Bronchus fibroblast of lung (primary cell): Measurements from ENCODE around the gene OR4N5. TPM values are rescaled to one million over a fixed set of nuclear protein-coding genes. Genes with fewer than 3 reads are reported as not detected.

Experiments used
- total RNA-seq: library from RNA; depleted of rRNA; stranded (reverse); fragments of >200 nt; gene quantifications from 2 replicates; pipeline ENCODE4 v1.2.3, GENCODE V29; 2015

The OR4N5 gene, protein sequence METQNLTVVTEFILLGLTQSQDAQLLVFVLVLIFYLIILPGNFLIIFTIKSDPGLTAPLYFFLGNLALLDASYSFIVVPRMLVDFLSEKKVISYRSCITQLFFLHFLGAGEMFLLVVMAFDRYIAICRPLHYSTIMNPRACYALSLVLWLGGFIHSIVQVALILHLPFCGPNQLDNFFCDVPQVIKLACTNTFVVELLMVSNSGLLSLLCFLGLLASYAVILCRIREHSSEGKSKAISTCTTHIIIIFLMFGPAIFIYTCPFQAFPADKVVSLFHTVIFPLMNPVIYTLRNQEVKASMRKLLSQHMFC
- not detected in 2 replicates for total RNA-seq

DNA sequence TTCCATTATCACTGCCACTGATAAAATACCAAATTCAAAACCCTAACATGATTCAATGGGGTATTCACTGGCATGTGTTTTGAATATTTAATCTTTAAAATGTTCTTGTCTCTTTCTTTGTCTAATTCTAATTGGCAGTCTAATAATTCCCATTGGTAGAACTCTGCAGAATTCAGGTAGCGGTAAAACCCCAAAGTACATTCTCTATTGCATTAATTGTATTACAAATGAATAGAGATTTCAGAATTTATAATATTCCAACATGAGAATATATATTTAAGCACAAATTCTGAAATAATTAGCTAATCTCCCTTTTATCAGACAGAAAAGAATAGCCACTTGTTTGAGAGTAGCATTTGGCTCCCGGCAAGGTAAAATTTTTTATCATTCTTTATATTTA, at the start of gene OR4N5:
Gene OR4N5, plus strand, starts transcription at position 301 of the 400 bp plus-strand sequence. CDS start 4,916 bp downstream, outside the sequence.

DNA sequence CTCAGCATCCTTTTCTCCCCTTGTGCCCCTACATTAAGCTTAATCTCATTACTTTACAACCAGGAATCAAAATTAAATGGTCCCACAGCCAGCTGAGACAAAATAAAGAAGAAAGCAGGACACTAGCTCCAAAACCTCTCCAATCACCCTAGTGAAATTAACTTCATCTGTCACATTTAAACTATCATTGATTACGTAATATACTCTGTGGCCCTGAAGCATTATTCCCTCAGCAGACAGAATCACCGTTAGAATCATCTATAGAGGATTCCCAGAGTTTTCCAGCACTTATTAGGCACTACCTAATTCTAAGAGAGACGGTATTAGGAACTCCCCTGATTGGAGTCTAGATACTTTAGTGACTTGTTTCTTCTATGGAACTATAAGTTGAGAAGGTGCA, 28.2 kb upstream of the OR4N5 start, which contains the start of gene OR4K17:
Gene OR4K17, plus strand, starts transcription at position 302 of the 400 bp plus-strand sequence. CDS start 6,761 bp downstream, outside the sequence.

DNA sequence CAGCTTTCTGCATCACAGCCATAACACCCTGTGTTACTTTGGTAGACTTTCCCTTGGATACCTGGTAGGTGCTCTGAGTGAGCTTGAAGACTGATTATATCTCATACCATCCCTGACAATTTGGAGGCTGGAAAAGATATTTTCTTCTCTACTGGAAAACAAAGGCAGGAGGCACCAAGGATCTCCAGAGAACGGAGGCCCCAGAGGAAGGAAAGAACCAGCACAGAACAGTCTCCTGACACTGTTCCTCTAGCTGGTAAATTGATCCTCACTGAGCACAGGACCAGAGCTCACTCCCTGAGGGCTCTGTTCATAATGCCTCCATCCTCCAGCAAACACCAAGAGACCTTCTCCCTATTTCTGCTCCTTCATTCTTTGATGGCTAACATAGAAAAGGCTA, 52.0 kb downstream of the OR4N5 start, which contains the start of gene OR11G2:
Gene OR11G2, plus strand, starts transcription at position 301 of the 400 bp plus-strand sequence. CDS start 6,542 bp downstream, outside the sequence.

Other genes with a start within 250 kb of the OR4N5 start
- gene OR4K5, start 218.2 kb upstream of the OR4N5 start, total RNA-seq: not detected in 2 replicates
- not detected in 2 replicates for gene OR4K1, start 207.9 kb upstream of the OR4N5 start, total RNA-seq
- gene OR4K15, start 163.2 kb upstream of the OR4N5 start, total RNA-seq: not detected in 2 replicates
- gene OR4Q2, start 136.7 kb upstream of the OR4N5 start, total RNA-seq: not detected in 2 replicates
- not detected in 2 replicates for gene OR4K14, start 119.5 kb upstream of the OR4N5 start, total RNA-seq
- not detected in 2 replicates for gene OR4K13, start 102.8 kb upstream of the OR4N5 start, total RNA-seq
- not detected in 2 replicates for gene OR4L1, start 78.8 kb upstream of the OR4N5 start, total RNA-seq
- not detected in 2 replicates for gene OR4K17, start 28.1 kb upstream of the OR4N5 start, total RNA-seq
- gene OR11G2, start 52.1 kb downstream of the OR4N5 start, total RNA-seq: not detected in 2 replicates
- gene OR11H6, start 84.9 kb downstream of the OR4N5 start, total RNA-seq: not detected in 2 replicates
- gene OR11H7, start 90.2 kb downstream of the OR4N5 start, total RNA-seq: not detected in 2 replicates
- gene OR11H4, start 100.5 kb downstream of the OR4N5 start, total RNA-seq: not detected in 2 replicates
- gene TTC5, start 167.1 kb downstream of the OR4N5 start, total RNA-seq: 8.6 and 10.9 TPM in 2 replicates
- 51.6 and 53.7 TPM in 2 replicates for gene CCNB1IP1, start 194.5 kb downstream of the OR4N5 start, total RNA-seq
- gene PARP2, start 204.8 kb downstream of the OR4N5 start, total RNA-seq: 18.0 and 18.8 TPM in 2 replicates